Measurements from ENCODE around the gene SRPK2. TPM values are rescaled to one million over a fixed set of nuclear protein-coding genes. Genes with fewer than 3 reads are reported as not detected.

The SRPK2 gene
- total and polyA plus RNA-seq, 2 of the 8 experiments (the other 6 are each of a cell fraction or from before 2014, with no cell fraction given), result 10.0 to 47.1 TPM

DNA sequence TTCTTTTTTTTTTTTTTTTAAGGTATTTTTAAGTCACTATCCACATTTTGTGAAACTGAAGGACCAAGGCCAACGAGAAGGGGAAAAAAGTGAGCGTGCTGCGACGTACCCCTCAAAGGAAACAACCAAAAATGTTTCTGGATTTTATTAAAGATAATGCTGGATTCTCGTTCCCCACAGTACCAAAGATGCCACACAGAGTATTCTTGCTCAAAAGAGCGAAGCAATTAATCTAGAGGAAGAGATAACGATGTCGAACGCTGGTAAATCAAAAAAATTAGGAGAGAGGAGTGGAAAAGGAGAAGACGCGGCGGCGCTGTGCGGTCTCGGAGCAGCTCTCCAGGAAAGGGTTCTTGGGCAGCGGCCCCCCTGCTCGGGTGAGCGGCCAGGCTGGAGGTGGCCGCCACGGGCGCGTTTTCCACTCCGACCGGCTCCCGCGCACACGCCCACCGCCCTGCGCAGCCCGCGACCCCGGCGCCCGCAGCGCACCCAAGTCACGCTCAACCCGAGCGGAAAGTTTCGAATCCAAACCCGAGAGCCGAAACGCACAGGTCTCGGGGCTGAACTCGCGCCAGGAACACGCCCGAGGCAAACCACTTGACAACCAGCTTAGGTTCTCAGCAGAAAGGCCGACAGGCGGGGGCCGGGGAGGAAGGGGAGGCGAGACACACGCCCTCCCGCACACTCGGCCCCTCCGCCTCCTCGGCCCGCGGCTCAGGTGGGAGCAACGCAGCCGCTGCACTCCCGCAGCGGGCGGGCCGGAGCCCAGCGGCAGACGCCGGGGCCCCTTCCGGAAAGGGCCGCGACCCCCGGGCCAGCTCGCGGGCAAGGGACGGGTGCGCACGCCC, 989 bp downstream of the SRPK2 start (continued):
- TF ChIP-seq KDM4A (IDR thresholded peaks at IDR 0.05; ENCODE audit: low read depth, low read length, severe bottlenecking), result peak; percentile 90
- no peak for TF ChIP-seq CEBPB (IDR thresholded peaks at IDR 0.05; ENCODE audit: low read depth, low read length)
- no peak for TF ChIP-seq POU5F1 (IDR thresholded peaks at IDR 0.05; ENCODE audit: low read depth, low read length)
- peak; percentile 93 for TF ChIP-seq RBBP5 (IDR thresholded peaks at IDR 0.05; ENCODE audit: borderline replicate concordance, low read depth, low read length)
- no peak for TF ChIP-seq SP4 (IDR thresholded peaks at IDR 0.05; ENCODE audit: low read length)
- TF ChIP-seq SUZ12 (IDR thresholded peaks at IDR 0.05; ENCODE audit: low read length), result 0 out of 2 replicates have a peak, but pooled peaks have one; percentile 25
- TF ChIP-seq, protein P1, sequence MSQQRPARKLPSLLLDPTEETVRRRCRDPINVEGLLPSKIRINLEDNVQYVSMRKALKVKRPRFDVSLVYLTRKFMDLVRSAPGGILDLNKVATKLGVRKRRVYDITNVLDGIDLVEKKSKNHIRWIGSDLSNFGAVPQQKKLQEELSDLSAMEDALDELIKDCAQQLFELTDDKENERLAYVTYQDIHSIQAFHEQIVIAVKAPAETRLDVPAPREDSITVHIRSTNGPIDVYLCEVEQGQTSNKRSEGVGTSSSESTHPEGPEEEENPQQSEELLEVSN (IDR thresholded peaks at IDR 0.05), result no peak
- TF ChIP-seq EGR1 (IDR thresholded peaks at IDR 0.05; ENCODE audit: borderline replicate concordance, low read depth, low read length), result no peak
- TF ChIP-seq, protein P2, sequence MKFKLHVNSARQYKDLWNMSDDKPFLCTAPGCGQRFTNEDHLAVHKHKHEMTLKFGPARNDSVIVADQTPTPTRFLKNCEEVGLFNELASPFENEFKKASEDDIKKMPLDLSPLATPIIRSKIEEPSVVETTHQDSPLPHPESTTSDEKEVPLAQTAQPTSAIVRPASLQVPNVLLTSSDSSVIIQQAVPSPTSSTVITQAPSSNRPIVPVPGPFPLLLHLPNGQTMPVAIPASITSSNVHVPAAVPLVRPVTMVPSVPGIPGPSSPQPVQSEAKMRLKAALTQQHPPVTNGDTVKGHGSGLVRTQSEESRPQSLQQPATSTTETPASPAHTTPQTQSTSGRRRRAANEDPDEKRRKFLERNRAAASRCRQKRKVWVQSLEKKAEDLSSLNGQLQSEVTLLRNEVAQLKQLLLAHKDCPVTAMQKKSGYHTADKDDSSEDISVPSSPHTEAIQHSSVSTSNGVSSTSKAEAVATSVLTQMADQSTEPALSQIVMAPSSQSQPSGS (IDR thresholded peaks at IDR 0.05; ENCODE audit: low read length), result no peak
- TF ChIP-seq CREB1 (IDR thresholded peaks at IDR 0.05), result no peak
- TF ChIP-seq, protein P3, sequence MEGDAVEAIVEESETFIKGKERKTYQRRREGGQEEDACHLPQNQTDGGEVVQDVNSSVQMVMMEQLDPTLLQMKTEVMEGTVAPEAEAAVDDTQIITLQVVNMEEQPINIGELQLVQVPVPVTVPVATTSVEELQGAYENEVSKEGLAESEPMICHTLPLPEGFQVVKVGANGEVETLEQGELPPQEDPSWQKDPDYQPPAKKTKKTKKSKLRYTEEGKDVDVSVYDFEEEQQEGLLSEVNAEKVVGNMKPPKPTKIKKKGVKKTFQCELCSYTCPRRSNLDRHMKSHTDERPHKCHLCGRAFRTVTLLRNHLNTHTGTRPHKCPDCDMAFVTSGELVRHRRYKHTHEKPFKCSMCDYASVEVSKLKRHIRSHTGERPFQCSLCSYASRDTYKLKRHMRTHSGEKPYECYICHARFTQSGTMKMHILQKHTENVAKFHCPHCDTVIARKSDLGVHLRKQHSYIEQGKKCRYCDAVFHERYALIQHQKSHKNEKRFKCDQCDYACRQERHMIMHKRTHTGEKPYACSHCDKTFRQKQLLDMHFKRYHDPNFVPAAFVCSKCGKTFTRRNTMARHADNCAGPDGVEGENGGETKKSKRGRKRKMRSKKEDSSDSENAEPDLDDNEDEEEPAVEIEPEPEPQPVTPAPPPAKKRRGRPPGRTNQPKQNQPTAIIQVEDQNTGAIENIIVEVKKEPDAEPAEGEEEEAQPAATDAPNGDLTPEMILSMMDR (IDR thresholded peaks at IDR 0.05; ENCODE audit: control extremely low read depth in 1 of 3, insufficient read depth in 1 of 3, low read depth in 1 of 3, low read length in 3 of 3), result no peak
- peak; percentile 66 for TF ChIP-seq ASH2L (IDR thresholded peaks at IDR 0.05; ENCODE audit: low read length)
- no peak for TF ChIP-seq BCL11A (IDR thresholded peaks at IDR 0.05; ENCODE audit: low read depth in 2 of 2, low read length in 2 of 2)
- TF ChIP-seq SIN3A (conservative IDR thresholded peaks at IDR 0.05 in 1 of 2, IDR thresholded peaks at IDR 0.05 in 1 of 2; ENCODE audit: low read depth in 1 of 2, low read length in 2 of 2), result no peak; a peak in 1 of 4 replicates
- no peak for TF ChIP-seq GABPA (IDR thresholded peaks at IDR 0.05; ENCODE audit: borderline replicate concordance, insufficient read depth, low read length)
- TF ChIP-seq POLR2A (IDR thresholded peaks at IDR 0.05; ENCODE audit: control extremely low read depth in 1 of 2, low read depth in 2 of 2, low read length in 2 of 2), result no peak
- no peak for TF ChIP-seq TBP (IDR thresholded peaks at IDR 0.05; ENCODE audit: low read depth, low read length)
- TF ChIP-seq, protein P4, sequence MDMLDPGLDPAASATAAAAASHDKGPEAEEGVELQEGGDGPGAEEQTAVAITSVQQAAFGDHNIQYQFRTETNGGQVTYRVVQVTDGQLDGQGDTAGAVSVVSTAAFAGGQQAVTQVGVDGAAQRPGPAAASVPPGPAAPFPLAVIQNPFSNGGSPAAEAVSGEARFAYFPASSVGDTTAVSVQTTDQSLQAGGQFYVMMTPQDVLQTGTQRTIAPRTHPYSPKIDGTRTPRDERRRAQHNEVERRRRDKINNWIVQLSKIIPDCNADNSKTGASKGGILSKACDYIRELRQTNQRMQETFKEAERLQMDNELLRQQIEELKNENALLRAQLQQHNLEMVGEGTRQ (IDR thresholded peaks at IDR 0.05; ENCODE audit: low read length), result no peak
